ENCODE measurements around the gene ARL5C.

ARL5C gene

GRCh38 chr17:39165841-39166349, at the start of gene ARL5C:
TSS of gene ARL5C (minus strand) at chr17:39166161. CDS start at chr17:39165760, 401 bp downstream.
- no peak for FAIRE-seq

DNA sequence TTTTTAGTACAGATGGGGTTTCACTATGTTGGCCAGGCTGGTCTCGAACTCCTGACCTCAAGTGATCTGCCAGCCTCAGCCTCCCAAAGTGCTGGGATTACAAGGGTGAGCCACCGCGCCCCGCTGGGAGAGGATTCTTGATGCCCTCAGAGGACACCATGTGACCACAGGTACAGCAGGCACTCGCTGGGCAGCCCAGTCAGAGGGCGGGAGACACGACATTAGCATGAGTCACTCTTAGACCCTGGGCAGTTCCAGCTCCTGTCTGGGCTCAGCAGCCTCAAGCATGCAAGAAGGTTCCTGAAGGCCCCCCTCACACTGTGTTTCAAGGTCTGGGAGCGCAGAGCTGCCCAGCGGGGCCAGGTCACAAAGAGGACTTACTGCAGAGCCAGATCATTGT, 47.9 kb upstream of the ARL5C start:
- DNase-seq (ENCODE audit: low spot score) (peak; percentile 88), FAIRE-seq (no peak)

More at GRCh38 chr17:39165841-39166349, at the start of gene ARL5C:
- no peak for DNase-seq (ENCODE audit: low spot score)

DNA sequence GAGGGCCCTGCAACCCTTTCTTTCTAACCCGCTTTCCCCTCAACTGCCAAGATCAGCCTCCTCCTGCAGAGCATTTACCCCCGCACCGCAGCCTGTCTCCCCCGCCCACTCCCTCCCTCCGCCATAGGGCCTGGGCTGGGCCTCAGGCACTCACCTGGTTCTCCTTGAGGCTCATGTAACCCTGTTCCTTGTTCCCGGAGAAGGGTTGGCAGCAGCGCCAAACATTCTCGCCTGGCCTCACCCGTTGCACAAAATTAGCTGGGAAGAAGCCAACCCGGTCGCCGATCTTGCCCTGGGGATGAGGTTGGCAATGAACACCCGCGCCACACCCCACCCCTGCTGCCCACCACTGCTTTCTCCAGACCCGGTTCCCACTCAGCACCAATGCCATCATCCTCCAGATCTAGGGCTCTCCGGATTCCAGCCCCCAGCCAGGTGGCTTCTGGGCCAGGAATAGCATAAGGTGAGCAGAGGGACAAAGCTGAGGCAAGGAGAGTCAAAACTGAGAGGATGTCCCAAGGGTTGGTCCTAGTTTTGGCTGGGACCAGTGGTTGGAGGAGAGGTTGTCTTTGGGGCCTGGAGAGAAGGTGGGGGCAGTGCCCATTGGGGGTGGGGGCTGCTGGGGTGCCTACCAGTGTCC, 47.0 kb upstream of the ARL5C start:
- DNase-seq (ENCODE audit: low spot score), result no peak
- no peak for FAIRE-seq

DNA sequence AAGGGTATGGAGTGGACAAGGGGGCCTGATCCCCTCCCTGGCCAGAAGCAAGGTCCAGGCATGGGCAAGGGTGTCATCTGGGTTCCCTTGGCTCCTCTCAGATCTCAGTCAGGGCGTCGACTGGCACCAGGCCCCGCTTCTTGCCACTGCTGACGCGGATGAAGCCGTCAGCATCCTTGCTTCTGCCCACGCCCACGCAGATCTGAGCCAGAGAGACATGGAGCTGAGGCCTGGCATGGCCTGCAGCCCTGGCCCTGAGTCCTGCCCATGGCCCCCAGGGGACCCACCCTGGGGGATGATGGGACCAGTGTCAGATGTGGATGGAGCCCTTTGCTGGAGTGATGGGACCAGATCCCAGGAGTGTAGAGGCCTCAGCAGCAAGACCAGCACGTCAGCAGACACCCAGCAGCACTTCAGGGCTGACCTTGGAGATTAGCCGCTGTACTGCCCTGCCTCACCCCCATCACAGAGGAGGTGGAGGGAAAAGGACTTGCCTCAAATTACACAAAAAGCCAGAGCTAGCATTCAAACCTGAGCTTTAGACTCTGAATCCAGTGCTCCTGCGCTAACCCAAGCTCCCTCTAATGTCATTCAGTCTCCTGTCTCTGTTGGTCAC, 46.3 kb upstream of the ARL5C start:
- DNase-seq (ENCODE audit: low spot score), result no peak
- no peak for FAIRE-seq

- DNase-seq (ENCODE audit: low spot score) (no peak), FAIRE-seq (no peak)
Measured at GRCh38 chr17:39210093-39210434, 44.1 kb upstream of the ARL5C start.

DNA sequence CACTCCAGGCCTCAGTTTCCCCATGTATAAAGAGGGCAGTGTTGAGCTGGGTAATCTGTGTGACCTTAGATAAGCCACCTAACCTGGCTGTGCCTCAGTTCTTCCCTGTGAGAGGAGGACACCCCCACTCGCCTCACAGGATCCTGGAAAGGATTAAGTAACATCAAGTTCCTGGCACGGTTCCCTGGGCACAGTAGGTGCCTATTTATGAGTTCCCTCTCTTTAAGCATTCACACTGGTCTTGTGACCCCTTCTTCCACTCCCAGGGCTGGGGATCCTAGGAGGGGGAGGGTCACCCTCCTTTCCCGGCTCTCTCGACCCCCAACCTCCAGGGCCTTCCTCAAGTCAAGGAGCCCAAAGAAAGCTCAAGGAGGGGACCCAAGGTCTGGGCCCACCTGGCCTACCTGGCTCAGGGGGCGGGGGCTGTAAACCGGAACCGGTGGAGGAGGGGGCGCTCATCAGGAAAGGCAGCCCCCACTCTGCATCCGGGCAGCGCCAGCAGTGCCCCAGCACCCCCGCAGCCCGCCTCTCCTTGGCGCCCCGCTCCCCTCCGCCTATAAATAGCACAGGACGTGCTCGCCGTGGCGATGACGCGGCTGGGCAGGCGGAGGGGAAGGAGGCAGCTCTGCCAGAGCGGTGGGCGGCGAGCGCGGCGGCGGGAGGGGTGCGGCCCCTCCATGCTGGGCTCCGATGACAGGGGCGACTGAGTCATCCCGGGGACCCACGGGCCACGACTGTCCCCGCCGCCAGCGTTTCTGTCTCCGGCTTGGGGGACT, 43.5 kb upstream of the ARL5C start:
- DNase-seq (ENCODE audit: low spot score) (peak; percentile 77), FAIRE-seq (peak; percentile 91)

- FAIRE-seq (no peak), DNase-seq (ENCODE audit: low spot score) (no peak)
Measured at GRCh38 chr17:39208893-39209292, 42.9 kb upstream of the ARL5C start.

DNA sequence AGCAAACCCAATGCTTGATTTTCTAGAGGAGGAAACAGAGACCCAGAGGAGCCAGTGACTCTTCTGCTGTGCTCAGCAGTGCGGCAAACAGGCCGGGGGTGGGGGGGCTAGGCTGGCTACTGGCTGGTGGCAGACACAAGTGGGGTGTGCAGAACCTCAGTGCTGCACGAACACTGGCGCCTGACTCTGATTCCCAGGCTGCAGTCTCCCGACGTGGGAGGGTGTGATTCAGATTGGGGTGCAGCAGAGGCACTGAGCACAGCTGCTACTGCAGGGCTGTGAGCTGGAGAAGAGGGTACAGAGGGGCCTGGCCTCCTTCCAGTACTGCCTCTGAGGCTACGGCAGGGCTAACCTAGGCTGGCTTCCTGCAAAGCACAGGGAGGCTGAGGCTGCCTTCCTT, 42.2 kb upstream of the ARL5C start:
- FAIRE-seq (no peak), DNase-seq (ENCODE audit: low spot score) (no peak)

- no peak for FAIRE-seq
Measured at GRCh38 chr17:39205112-39205526, 39.2 kb upstream of the ARL5C start.

DNA sequence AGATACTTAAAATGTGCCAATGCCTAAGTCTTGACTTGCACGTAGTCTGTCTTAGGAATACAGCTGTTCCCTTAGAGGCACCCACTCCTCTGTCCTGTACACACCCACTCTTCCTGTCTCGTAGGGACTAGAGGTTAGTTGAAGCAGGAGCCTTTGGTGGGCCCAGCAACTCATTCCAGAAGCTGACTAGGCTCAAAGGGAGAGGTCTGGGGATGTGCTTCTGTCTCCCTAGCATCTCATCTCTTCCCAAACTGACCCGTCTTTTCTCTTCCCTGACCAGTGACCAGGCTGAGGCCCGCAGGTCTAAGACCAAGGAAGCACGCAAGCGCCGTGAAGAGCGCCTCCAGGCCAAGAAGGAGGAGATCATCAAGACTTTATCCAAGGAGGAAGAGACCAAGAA, 38.3 kb upstream of the ARL5C start:
- FAIRE-seq (no peak), DNase-seq (ENCODE audit: low spot score) (no peak)

More at GRCh38 chr17:39205112-39205526, 39.2 kb upstream of the ARL5C start:
- DNase-seq (ENCODE audit: low spot score), result no peak

- FAIRE-seq (no peak), DNase-seq (ENCODE audit: low spot score) (no peak)
Measured at GRCh38 chr17:39200957-39201510, 35.1 kb upstream of the ARL5C start.

DNA sequence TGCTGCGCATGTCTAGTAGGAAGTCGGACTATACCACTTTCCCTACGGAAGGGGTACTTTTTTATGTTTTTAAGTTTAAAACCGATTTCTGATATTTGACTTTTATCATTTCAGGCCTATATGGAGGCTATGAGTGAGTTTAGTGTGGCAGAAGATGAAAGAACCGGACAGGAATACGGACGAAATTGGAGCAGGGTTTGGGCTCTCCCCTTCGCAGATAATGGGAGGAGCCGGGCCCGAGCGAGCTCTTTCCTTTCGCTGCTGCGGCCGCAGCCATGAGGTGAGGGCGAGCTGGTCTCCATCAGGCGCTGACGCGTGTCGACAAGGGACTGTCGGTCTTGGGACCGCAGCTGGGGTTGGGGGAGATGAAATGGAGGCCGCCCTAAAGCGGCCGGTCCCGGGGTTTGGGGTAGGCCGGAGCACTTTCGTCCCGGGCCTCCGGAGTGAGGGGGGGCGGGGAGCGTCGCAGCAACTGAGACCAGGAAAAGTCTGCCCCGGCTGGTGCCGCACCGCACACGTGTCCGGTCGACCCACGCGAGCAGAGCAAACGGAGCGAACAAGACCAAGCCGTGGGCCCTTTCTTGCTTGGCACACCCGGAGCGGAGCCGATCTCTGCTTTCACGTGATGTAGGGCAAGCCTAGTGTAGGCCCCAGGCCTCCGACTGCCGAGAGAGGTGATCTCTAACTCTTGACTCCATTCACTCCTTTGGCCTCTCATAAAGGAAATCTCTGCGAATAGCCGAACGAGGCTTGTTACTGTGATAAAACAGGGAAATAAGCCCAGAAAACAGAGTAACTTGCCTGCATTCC, 34.3 kb upstream of the ARL5C start, which contains the start of gene RPL19:
RPL19 (plus strand) TSS at position 214 of the 810 bp plus-strand sequence; CDS start at position 276, 62 bp downstream.
- DNase-seq (ENCODE audit: low spot score) (peak; percentile 87), FAIRE-seq (no peak)

- FAIRE-seq, result peak; percentile 5
- peak; percentile 94 for DNase-seq (ENCODE audit: low spot score)
Measured at GRCh38 chr17:39199820-39200069, 33.8 kb upstream of the ARL5C start.

DNA sequence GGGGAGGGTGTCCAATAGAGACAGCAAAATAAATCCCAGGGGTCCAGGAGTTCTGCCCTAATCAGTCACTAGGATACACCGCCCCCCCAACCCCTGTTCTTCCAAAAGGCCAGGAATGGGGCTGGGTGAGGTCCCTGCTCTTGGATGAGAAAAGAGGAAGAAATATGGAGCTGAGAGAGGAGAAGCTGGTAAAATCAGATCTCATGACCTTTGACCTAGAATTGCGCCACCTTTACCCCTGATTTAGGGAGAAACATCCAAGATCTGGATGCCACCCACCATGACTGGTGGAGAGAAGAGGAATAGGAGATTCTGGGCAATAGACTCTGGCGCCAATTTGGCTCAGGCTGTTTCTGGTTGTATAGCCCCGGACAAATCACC, 32.2 kb upstream of the ARL5C start:
- FAIRE-seq, result no peak
- no peak for DNase-seq (ENCODE audit: low spot score)

GRCh38 chr17:39197380-39198185, 31.6 kb upstream of the ARL5C start, which contains the start of gene CACNB1:
TSS of gene CACNB1 (minus strand) at chr17:39197669. CDS start at chr17:39197495, 174 bp downstream.
- FAIRE-seq (peak; percentile 72), DNase-seq (ENCODE audit: low spot score) (peak; percentile 92)

DNA sequence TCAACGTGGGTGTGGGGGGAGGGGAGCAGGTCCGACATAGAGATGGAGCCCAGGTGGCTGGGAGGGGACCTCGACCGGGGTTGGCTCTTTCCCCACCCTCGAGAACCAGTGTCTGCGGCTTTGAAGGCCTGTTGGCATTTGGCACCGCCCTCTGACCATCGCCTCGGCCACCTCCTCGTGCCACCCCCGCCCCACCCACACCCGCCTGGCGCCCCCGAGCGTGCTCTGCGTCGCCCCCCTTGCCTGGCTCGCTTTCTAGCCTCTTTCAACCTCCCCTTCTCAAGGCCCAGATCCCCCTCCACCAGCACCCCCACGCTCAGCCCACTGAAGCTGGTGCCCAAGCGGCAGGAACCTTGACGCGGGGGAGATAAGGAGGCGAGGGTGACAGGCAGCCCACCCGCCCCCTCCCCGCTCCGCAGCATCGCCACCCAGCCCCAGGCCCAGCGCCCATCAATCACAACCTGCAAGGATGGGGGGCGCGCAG, 30.9 kb upstream of the ARL5C start:
- peak; percentile 75 for DNase-seq (ENCODE audit: low spot score)
- FAIRE-seq, result peak; percentile 5

DNA sequence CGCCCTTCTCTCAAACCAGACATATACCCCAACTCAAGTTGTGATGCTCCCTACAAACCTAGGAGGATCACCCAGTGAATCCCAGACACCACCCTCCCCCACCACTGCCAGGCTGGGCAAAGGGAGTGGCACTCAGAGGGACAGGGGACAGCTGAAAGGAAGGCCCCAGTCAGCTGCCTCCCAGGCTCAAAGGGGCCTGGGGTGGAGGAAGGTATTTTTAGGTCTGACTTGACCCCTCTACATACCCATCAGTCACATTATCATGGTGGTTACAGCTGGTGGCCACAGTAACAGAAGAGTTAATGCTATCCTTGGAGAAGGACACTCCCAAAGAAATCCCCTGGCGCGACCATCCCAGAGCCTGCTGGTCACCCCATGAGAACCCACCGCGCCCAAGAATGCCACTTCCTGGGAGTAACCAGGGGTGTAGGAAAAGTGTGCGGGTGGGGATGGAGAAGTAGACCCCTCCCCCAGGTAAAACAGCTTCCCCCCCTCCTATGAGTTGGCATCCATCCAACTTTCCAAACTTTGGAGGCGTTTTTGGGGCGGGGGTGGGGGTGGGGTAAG, 30.4 kb upstream of the ARL5C start:
- FAIRE-seq (no peak), DNase-seq (ENCODE audit: low spot score) (no peak)

GRCh38 chr17:39195568-39196160, 29.7 kb upstream of the ARL5C start:
- no peak for FAIRE-seq
- no peak for DNase-seq (ENCODE audit: low spot score)

- no peak for FAIRE-seq
- no peak for DNase-seq (ENCODE audit: low spot score)
Measured at GRCh38 chr17:39194985-39195524, 29.1 kb upstream of the ARL5C start.
